Measurements from ENCODE around the gene EPN1.

EPN1 gene

GRCh38 chr19:55679343-55680257 is 4.6 kb downstream of the EPN1 start:
- peak; percentile 83 for DNase-seq (ENCODE audit: low spot score)

- DNase-seq (ENCODE audit: low spot score) = no peak
Observed at GRCh38 chr19:55680339-55681130, 5.5 kb downstream of the EPN1 start.

GRCh38 chr19:55681131-55682092 is 6.4 kb downstream of the EPN1 start:
- DNase-seq (ENCODE audit: low spot score) = no peak

- no peak for DNase-seq (ENCODE audit: low spot score)
Observed at GRCh38 chr19:55683449-55684261, 8.6 kb downstream of the EPN1 start.

DNA sequence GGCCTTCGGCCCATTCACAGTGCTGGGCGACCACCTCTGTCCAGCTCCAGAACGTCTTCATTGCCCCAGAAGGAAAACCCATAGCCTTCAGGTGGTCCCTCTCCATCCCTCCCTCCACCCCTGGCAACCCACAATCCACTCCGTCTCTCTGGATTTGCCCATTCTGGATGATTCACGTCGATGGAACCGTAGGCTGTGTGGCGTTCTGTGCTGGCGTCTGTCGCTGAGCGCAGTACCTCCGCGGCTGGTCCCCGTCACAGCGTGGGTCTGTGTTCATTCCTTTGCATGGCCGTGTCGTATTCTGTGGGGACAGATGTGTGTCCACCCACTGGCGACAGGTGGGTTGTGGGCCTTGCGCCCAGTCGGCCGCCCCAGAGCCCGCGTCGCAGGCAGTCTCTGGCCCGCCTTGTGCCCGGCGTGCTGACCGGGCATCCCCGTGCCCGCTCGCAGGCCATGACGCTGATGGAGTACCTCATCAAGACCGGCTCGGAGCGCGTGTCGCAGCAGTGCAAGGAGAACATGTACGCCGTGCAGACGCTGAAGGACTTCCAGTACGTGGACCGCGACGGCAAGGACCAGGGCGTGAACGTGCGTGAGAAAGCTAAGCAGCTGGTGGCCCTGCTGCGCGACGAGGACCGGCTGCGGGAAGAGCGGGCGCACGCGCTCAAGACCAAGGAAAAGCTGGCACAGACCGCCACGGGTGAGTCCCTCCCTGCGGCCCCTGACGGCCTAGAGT is 10.1 kb downstream of the EPN1 start:
- no peak for DNase-seq (ENCODE audit: low spot score)

DNA sequence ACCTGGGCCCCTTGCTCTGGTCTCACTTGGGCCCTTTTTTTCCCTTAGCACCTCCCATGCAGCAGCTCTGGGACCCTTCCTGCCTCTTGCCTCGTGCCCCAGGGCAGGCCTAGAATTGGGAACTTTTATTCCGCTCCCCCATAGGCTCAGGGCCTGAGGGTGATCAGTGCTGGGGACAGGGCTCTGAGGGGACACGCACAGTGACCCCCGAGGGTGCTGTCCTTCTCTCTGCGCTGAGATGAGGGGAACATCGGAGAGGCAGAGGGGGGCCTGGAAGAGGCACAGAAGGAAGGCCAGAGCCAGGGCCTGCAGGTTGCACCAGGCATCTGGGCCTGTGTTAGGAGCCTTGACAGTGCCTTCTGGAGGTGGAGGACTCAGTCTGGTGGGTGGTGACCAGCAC is 10.8 kb downstream of the EPN1 start:
- no peak for DNase-seq (ENCODE audit: low spot score)

DNA sequence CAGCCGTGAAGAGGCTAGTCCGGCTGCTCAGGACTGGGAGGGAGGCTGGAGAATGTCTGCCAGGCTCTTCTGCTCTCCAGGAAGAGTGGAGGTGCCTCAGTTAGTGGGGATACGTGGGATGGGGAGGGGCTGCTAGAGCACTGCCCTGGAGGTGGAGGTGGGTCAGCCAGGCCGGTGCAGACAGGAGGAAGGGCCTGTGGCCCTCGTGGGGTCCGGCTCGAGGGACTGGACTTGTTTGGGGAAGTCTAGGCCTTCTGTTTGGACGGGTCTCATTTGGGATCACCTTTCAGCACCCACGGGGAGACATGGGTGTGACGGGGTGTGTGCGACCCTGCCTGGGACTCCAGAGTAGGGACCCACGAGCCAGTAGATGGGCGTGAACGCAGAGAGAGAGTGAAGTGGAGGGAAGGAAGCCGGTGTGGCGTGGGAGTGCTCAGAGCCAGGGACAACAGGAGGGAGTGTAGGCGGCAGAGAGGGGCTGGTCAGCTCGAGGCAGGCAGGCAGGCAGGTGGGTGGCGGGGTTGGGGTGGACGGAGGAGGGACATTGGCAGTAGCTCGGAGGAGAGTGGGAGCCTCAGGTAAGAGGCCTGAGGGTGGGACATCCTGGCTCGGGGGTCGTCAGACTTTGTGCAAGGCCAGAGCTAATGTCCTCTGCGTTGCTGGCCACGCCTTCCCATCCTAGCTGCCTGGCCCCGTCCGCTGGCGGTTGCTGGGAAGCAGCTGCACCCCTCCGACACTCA is 11.5 kb downstream of the EPN1 start:
- DNase-seq (ENCODE audit: low spot score) = no peak

- no peak for DNase-seq (ENCODE audit: low spot score)
Observed at GRCh38 chr19:55687281-55688201, 12.5 kb downstream of the EPN1 start.

GRCh38 chr19:55688422-55689218 is 13.6 kb downstream of the EPN1 start:
- no peak for DNase-seq (ENCODE audit: low spot score)

DNA sequence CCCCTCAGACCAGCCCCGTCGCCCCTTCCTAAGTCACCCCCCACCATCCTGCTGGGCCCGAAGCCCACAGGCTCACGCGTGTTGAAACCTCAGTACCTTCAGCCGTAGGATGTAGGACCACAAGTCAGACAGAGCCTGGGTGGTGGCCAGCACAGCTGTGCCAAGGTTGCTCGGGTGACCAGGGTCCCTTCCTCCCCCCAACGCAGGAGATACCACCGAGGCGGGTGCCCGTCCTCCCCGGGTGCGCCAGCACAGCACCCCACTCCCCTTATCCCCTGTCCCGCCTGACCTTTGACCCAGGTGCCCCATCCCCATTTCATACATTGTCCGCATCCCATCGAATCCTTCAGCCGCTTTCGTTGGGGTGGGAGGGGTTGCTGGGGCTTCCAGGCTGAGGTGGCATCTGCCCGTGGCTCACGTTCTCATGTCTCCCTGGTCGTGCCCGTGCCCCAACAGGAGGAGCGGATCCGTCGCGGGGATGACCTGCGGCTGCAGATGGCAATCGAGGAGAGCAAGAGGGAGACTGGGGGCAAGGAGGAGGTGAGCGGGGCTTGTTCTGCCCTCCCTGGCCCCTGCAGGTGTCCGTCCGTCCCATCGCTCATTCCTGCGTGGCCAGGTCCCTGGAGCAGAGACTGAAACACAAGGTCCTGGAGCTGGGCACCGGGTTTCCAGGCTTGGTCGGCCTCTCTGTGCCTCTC is 14.5 kb downstream of the EPN1 start:
- DNase-seq (ENCODE audit: low spot score) = no peak

- no peak for DNase-seq (ENCODE audit: low spot score)
Observed at GRCh38 chr19:55690109-55690768, 15.2 kb downstream of the EPN1 start.

DNA sequence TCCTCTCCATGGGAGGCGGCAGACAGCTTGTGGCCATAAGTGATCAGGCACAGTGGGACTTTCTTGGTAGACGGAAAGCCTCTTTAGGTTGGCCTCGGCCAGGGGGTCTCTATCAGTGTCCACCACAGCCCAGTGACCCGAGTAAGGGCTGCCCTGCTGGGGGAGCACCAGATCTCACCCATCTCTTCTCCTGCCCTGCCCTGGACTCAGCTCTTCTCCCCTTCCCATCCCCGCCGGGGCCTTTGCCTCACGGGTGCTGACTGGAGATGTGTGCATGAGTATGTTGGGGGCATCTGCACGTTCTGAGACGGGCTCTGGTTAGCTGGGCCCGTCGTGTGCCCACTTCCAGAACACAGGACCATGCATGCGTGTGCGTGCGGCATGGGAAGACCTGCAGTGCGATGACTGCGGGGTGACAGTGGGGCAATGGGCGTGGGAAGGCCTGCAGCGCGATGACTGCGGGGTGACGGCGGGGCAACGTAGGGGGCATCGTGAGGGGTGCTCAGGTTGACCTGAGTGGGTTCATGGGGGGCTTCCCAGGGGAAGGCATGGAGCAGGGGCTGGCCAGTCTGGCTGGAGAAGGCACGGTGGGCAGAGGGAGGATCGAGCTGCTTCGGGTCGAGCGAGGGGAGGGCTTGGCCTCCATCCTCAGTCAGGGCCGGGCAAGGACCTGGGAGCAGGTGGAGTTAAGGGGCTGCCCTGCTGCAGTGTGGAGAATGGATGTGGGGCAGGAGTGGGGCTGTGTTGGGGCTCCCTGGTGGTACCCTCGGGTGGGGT is 15.9 kb downstream of the EPN1 start:
- no peak for DNase-seq (ENCODE audit: low spot score)

DNA sequence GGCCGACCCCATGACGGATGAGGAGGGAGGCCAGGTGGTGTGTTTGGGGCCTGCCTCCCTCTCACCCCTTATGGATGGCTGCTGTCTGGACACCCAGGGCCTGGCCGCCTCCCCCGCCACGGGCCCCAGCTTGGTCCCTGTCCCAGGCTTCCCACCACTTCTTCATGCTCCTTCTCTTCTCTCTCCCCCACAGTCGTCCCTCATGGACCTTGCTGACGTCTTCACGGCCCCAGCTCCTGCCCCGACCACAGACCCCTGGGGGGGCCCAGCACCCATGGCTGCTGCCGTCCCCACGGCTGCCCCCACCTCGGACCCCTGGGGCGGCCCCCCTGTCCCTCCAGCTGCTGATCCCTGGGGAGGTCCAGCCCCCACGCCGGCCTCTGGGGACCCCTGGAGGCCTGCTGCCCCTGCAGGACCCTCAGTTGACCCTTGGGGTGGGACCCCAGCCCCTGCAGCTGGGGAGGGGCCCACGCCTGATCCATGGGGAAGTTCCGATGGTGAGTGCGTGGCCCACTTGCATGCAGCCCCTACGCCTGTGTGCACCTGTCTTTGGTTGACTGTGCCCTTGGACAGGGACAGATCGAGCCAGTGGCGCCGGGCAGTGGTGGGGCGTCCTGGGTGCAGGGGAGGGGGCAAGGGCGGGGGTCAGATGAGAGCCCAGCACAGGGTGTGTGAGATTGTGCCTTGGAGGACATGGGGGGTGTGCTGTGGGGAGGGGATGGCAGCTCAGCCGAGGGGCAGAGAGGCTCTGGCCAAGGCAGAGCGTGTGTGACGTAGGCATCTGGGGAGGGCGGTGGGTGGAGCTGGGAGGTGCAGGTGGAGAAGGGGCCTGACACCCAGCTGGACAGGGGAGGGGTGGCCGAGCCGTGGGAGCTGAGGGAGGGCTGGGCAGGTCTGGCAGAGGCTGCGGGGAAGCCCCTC is 16.8 kb downstream of the EPN1 start:
- DNase-seq (ENCODE audit: low spot score) = no peak

GRCh38 chr19:55692681-55693081 is 17.7 kb downstream of the EPN1 start:
- DNase-seq (ENCODE audit: low spot score) = no peak

All from RKO (cell line).